ENCODE results near the gene NCBP3.

Gene NCBP3

DNA sequence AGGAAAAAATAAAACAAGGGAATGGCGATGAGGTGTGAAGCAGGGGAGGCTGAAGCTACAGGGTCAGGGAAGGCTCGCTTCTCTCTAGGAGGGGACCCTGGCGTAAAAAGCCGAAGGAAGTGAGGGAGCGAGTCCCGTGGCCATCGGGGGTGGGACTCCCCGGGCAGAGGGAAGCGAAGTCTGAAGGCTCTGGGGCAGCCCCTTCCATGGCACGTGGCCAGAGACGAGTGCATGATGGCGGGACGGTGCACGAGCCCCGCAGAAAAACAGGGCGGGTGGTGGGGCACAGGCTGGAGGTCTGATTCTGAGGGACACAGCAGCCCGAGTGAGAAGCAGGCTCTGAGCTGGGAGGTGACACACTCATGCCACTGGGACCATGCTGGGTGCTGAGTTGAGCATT lies 21.1 kb upstream of the NCBP3 start:
- no peak for TF ChIP-seq CTCF (IDR thresholded peaks at IDR 0.05)

DNA sequence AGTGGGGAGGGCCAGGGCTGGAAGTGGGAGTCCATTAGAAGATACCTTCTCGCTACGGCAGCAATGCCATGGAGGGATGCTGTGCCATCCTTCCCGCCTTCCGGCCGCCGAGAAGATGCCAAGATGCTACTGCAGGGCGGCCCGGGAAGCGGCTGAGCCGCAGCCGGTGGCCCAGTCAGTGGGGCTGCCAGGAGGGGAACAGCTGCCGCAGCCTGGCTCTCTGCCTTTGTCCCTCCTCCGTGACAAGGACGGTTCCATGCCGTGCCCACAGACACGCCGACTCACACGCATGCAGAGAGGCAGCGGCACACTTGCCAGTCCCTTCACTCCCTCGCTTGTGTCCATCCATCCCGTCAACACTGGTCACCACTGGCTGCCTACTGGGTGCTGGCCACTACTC lies 20.2 kb upstream of the NCBP3 start:
- TF ChIP-seq CTCF (IDR thresholded peaks at IDR 0.05): no peak

GRCh38 chr17:3865176-3865575 lies 19.1 kb upstream of the NCBP3 start:
- TF ChIP-seq CTCF (IDR thresholded peaks at IDR 0.05): no peak

DNA sequence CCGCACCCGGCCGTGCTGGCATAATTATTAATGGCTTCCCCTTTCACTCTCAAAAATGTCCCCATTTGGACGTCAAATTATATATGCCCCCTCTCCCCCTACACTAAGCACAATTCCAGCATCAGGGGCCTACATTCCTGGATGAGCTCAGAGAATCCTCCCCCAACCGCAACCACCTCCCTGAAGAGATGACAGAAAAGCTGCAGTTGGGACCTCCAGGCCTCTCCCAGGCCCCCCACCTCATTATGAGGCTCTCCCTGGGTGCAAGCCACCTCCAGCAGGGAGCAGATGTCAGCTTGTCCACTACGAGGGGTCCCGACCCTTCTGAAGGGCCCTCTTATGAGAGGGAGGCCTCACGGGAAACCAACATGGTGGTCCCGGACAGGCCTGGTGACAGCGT lies 18.5 kb upstream of the NCBP3 start:
- no peak for TF ChIP-seq CTCF (IDR thresholded peaks at IDR 0.05)

GRCh38 chr17:3861761-3862681 lies 16.0 kb upstream of the NCBP3 start:
- TF ChIP-seq CTCF (IDR thresholded peaks at IDR 0.05): no peak

DNA sequence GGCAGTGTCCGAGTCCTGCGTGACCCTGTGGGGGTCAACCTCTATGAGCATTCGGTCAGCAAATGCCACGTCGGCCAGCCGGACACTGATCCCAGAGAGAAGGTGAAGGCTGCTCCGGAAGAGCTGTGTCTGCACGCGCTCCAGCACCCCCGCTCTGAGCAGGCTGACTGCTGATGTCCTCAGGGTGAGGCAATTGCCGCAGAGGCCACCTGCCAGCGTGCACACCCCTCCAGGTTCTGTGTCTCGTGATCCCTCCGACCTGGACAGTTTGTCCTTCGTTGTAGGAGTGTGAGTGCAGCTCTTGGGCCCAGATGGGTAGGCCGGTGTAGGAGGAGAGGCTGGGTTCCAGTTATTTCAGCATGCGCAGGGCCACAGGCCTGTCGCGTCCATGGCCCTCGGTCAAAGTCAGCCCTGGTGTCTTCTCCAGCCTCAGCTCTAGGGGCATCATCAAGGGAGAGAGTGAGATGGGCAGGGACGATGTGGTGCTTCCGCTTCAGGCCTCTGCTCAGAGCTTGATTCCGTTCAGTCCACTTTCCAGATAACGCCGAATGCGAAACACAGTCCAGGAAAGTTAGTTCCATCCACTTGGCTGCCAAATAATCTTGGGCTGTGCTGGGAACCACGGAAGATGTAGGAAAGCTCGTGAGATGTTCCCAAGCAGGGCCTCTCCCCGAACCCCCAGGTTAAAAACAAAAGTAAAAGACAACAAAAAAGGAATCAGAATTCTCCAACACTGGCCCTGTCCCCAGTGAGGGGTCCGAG lies 15.1 kb upstream of the NCBP3 start:
- TF ChIP-seq CTCF (IDR thresholded peaks at IDR 0.05): no peak

DNA sequence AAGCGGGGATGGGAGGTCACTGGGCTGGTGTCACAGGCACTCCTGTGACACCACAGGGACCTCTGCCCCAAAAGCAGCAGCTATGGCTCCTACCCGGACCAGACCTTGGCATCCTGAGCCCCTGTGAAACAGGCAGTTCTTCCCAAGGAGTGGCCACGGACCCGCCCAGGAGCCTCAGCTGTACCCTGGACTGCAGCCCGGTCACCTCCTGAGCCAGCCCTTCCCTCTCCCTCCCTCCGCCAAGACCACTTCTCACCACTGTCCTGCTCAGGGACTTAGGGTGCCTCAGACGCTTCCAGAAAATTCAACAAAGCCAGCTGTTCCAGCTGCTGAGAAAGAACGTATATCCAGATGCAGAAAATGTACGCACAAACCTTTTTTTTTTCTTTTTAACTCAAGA lies 13.9 kb upstream of the NCBP3 start:
- no peak for TF ChIP-seq CTCF (IDR thresholded peaks at IDR 0.05)
